ENCODE results near the gene CLIC4. TPM values are rescaled to one million over a fixed set of nuclear protein-coding genes. Genes with fewer than 3 reads are reported as not detected.

The CLIC4 gene
- total RNA-seq, 1 donor from 2014 or later, result 18.2 TPM

DNA sequence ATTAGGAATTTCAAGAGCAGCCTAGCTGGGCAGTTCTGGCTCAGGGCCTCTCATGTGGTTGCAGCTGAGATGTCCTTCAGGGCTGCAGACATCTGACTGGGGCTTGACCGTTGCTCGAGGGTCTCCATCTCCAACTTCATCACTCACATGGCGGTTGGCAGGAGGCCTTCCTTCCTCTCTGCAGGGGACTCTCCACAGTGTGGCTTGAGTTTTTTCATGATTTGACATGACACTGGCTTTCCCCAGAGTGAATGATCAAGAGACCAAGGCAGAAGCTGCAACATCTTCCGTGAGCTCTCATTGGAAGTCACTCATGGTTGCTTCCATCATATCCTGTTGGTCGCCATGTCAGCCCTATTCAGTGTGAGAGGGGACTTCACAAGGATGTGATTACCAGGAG lies 110.2 kb downstream of the CLIC4 start:
- Mint-ChIP-seq H3K9me3 (no peaks in the 10 kb centered on the region), H3K4me3 (ENCODE audit: low read depth) (no peak overlapping the region), H3K27me3 (ENCODE audit: low read depth) (peaks cover 40% of the 10 kb centered on the region), H3K4me1 (ENCODE audit: low read depth) (no peaks in the 10 kb centered on the region), H3K36me3 (ENCODE audit: low read depth) (no peaks in the 10 kb centered on the region), H3K27ac (no peak overlapping the region)
- no peak for DNase-seq (ENCODE audit: low spot score)
- intact Hi-C loops (cut with micrococcal nuclease), result no loop called here

DNA sequence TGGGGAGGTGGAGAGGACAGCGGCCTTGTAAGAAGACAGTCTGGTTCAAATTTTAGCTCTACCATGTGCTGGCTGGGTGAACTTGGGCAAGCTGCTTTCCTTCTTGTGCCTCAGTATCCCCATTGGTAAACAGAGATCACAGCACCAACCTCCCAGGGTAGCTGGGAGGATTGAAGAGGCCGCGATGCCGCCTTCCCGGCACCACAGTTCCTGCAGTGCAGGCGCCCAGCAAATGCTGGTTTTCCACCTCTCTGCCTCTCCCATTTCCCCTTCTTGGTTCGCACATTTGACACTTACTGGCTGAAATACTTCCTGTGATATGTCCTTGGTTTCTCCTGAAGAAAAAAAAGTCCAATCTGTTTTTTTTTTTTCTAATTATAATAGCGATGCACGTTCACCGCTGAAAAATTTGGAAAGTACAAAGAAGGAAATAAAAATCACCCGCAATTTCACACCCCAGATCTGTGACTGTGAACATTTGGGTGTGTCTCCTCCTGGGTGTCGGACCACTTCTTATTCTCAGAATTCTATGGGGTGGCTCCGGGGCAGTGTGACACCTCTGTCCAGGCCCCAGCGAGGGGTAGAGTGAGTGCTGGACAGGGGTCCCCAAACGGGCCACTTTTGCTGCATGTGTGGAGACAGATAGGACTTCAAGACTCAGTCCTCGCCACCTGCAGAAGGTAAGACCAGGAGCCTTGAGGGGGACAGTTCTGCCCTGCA lies 111.7 kb downstream of the CLIC4 start:
- H3K9me3 Mint-ChIP-seq, result no peaks in the 10 kb centered on the region
- DNase-seq (ENCODE audit: low spot score), result no peak

GRCh38 chr1:24857507-24858133 lies 112.4 kb downstream of the CLIC4 start:
- Mint-ChIP-seq H3K27me3 (ENCODE audit: low read depth) (peaks cover 25% of the 10 kb centered on the region), H3K36me3 (ENCODE audit: low read depth) (no peaks in the 10 kb centered on the region), H3K27ac (no peak overlapping the region), H3K4me3 (ENCODE audit: low read depth) (no peak overlapping the region), H3K9me3 (no peaks in the 10 kb centered on the region), H3K4me1 (ENCODE audit: low read depth) (no peaks in the 10 kb centered on the region)
- intact Hi-C loops (cut with micrococcal nuclease), result no loop called here
- no peak for DNase-seq (ENCODE audit: low spot score)

More for the DNA sequence above, 111.7 kb downstream of the CLIC4 start:
- intact Hi-C loops (cut with micrococcal nuclease), result no loop called here
- H3K36me3 Mint-ChIP-seq (ENCODE audit: low read depth), result no peaks in the 10 kb centered on the region
- no peaks in the 10 kb centered on the region for H3K4me1 Mint-ChIP-seq (ENCODE audit: low read depth)
- H3K27me3 Mint-ChIP-seq (ENCODE audit: low read depth), result peaks cover 30% of the 10 kb centered on the region
- H3K27ac Mint-ChIP-seq, result no peak overlapping the region
- H3K4me3 Mint-ChIP-seq (ENCODE audit: low read depth), result no peak overlapping the region

GRCh38 chr1:24858277-24858676 lies 113.0 kb downstream of the CLIC4 start:
- intact Hi-C loops (cut with micrococcal nuclease), result no loop called here
- no peak overlapping the region for H3K27ac Mint-ChIP-seq
- no peak overlapping the region for H3K4me3 Mint-ChIP-seq (ENCODE audit: low read depth)
- DNase-seq (ENCODE audit: low spot score), result no peak
- no peaks in the 10 kb centered on the region for H3K36me3 Mint-ChIP-seq (ENCODE audit: low read depth)
- H3K27me3 Mint-ChIP-seq (ENCODE audit: low read depth), result peaks cover 18% of the 10 kb centered on the region
- no peaks in the 10 kb centered on the region for H3K9me3 Mint-ChIP-seq
- no peaks in the 10 kb centered on the region for H3K4me1 Mint-ChIP-seq (ENCODE audit: low read depth)

GRCh38 chr1:24859063-24860010 lies 114.1 kb downstream of the CLIC4 start:
- intact Hi-C loops (cut with micrococcal nuclease), result no loop called here
- no peak overlapping the region for H3K27ac Mint-ChIP-seq
- no peaks in the 10 kb centered on the region for H3K9me3 Mint-ChIP-seq
- no peaks in the 10 kb centered on the region for H3K4me1 Mint-ChIP-seq (ENCODE audit: low read depth)
- no peak for DNase-seq (ENCODE audit: low spot score)
- peaks cover 13% of the 10 kb centered on the region for H3K27me3 Mint-ChIP-seq (ENCODE audit: low read depth)
- no peak overlapping the region for H3K4me3 Mint-ChIP-seq (ENCODE audit: low read depth)
- H3K36me3 Mint-ChIP-seq (ENCODE audit: low read depth), result no peaks in the 10 kb centered on the region

DNA sequence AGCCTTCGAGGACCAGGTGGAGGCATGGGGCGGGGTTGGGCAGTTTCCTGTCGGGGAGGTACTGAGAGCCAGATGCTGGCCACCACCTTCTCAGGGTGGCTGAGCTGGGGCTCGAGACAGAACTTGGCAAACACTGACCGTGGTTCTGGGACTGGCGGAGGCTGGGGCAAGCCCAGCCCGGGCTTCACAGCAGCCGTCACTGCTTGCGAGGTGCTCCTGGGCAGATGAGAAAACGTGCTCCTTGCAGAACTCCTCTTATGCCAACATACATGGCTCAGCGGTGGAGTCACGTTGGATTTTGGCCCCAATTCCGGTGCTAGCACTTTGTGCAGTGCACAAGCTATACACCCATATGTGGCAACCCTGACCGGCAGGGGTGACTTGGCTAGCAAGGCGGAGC lies 115.6 kb downstream of the CLIC4 start:
- DNase-seq (ENCODE audit: low spot score), result no peak
- Mint-ChIP-seq H3K4me1 (ENCODE audit: low read depth) (no peaks in the 10 kb centered on the region), H3K27ac (no peak overlapping the region), H3K4me3 (ENCODE audit: low read depth) (no peak overlapping the region), H3K27me3 (ENCODE audit: low read depth) (peaks cover 10% of the 10 kb centered on the region), H3K36me3 (ENCODE audit: low read depth) (no peaks in the 10 kb centered on the region), H3K9me3 (no peaks in the 10 kb centered on the region)
- intact Hi-C loops (cut with micrococcal nuclease), result no loop called here

DNA sequence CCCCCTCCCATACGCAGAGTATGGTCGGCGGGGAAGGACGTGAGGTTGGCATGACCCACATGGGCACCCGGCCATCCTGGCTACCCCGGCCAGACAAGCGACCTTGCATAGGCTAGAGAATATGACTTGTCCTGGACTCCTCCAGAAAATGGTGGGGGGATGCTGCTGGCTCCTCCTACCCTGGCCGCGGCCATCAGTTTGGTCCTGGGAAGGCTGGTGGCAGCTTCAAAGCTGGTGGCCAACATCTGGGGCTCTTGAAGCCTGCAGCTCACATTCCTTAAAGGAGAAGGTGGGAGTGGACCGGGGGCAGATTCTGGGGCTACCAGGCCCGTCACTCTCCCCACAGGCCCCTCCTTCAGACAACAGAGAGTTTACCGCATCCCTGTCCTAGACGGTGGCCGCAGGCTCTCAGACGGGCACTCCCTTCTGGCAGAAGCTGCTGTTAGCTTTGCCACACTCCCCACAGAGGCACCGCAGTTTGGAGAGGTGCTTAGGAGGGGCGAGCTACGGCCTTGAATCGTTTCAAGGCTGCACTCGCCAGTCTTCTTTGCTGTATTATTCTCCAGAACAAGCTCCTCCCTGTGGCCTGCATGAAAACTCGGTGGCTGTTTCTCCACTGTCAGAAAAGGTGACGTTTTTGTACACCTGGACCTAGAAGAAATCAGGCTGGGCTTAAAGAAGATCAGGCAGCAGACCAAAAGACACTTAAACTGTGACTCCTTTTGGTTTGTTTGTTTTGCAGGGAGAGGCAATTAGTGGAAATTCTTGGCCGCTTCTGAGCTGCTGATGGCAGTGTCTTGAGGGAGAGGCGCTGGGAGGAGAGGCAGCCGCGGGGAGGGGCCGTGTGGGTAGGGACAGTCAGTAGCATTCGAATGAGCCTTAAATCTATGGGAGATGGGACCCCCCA lies 116.8 kb downstream of the CLIC4 start:
- intact Hi-C loops (cut with micrococcal nuclease), result no loop called here
- Mint-ChIP-seq H3K4me3 (ENCODE audit: low read depth) (no peak overlapping the region), H3K36me3 (ENCODE audit: low read depth) (no peaks in the 10 kb centered on the region), H3K27me3 (ENCODE audit: low read depth) (peaks cover 10% of the 10 kb centered on the region), H3K27ac (no peak overlapping the region), H3K4me1 (ENCODE audit: low read depth) (no peaks in the 10 kb centered on the region), H3K9me3 (no peaks in the 10 kb centered on the region)
- DNase-seq (ENCODE audit: low spot score), result no peak

DNA sequence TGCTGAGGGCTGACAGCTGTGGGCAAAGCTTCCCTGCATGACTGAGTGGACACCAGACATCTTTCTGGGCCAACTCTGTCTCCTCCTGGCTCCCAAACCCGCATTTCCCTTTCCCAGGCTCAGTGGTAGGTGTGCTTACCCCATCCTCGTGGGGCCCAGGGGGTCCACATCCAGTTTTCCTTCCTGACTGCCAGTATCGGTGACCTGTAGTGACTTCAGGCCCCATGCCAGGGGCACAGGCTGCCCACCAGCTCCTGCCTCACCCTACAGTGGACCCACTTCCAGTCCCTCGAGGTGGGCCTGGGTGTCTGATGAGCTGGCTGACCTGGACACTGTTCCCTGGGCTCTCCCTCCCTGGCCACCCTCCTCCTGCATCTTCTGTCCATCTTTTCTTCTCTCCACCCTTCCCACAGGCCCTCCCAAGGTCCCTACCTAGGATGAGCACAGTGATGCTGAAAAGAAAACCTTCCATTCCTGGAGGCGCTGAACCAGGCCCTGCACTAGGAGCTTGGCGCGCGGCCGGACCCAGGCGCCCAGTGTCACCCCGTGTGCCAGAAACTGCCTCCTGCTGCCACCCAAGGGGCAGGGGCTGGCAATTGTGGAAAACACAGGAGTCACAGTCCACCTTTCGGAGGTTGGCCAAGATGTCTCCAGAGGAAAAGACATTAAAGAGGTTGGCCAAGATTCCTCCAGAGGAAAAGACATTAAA lies 117.7 kb downstream of the CLIC4 start:
- Mint-ChIP-seq H3K27ac (no peak overlapping the region), H3K27me3 (ENCODE audit: low read depth) (peaks cover 5% of the 10 kb centered on the region), H3K4me3 (ENCODE audit: low read depth) (no peak overlapping the region), H3K9me3 (no peaks in the 10 kb centered on the region), H3K4me1 (ENCODE audit: low read depth) (no peaks in the 10 kb centered on the region), H3K36me3 (ENCODE audit: low read depth) (no peaks in the 10 kb centered on the region)
- DNase-seq (ENCODE audit: low spot score), result no peak
- intact Hi-C loops (cut with micrococcal nuclease), result no loop called here

- Mint-ChIP-seq H3K9me3 (no peaks in the 10 kb centered on the region), H3K27me3 (ENCODE audit: low read depth) (peaks cover 4% of the 10 kb centered on the region), H3K4me3 (ENCODE audit: low read depth) (no peak overlapping the region), H3K27ac (no peak overlapping the region), H3K4me1 (ENCODE audit: low read depth) (no peaks in the 10 kb centered on the region), H3K36me3 (ENCODE audit: low read depth) (no peaks in the 10 kb centered on the region)
- no peak for DNase-seq (ENCODE audit: low spot score)
- intact Hi-C loops (cut with micrococcal nuclease), result no loop called here
These were observed 119.1 kb downstream of the CLIC4 start for GRCh38 chr1:24864370-24864777.

GRCh38 chr1:24865168-24865567 lies 119.9 kb downstream of the CLIC4 start:
- intact Hi-C loops (cut with micrococcal nuclease), result no loop called here
- no peaks in the 10 kb centered on the region for H3K9me3 Mint-ChIP-seq
- peaks cover 4% of the 10 kb centered on the region for H3K27me3 Mint-ChIP-seq (ENCODE audit: low read depth)
- DNase-seq (ENCODE audit: low spot score), result no peak
- no peak overlapping the region for H3K4me3 Mint-ChIP-seq (ENCODE audit: low read depth)
- H3K36me3 Mint-ChIP-seq (ENCODE audit: low read depth), result no peaks in the 10 kb centered on the region
- no peaks in the 10 kb centered on the region for H3K4me1 Mint-ChIP-seq (ENCODE audit: low read depth)
- H3K27ac Mint-ChIP-seq, result no peak overlapping the region

DNA sequence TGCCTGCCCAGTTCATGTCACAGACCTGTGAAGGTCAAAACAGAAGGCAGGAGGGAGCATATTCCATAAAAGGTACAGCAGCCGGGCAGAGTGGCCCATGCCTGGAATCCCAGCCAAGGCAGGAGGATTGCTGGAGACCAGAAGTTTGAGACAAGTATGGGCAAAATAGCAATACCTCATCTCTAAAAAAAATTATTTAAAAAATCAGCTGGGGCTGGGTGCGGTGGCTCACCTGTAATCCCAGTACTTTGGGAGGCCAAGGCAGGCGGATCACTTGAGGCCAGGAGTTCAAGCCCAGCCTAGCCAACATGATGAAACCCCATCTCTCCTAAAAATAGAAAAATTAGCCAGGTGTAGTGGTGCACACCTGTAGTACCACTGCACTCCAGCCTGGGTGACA lies 120.3 kb downstream of the CLIC4 start:
- no peaks in the 10 kb centered on the region for H3K36me3 Mint-ChIP-seq (ENCODE audit: low read depth)
- H3K4me1 Mint-ChIP-seq (ENCODE audit: low read depth), result no peaks in the 10 kb centered on the region
- H3K4me3 Mint-ChIP-seq (ENCODE audit: low read depth), result no peak overlapping the region
- H3K9me3 Mint-ChIP-seq, result no peaks in the 10 kb centered on the region
- no peak overlapping the region for H3K27ac Mint-ChIP-seq
- DNase-seq (ENCODE audit: low spot score), result no peak
- peaks cover 4% of the 10 kb centered on the region for H3K27me3 Mint-ChIP-seq (ENCODE audit: low read depth)
- intact Hi-C loops (cut with micrococcal nuclease), result no loop called here
